ENCODE data around the gene CNTNAP2.

DNA sequence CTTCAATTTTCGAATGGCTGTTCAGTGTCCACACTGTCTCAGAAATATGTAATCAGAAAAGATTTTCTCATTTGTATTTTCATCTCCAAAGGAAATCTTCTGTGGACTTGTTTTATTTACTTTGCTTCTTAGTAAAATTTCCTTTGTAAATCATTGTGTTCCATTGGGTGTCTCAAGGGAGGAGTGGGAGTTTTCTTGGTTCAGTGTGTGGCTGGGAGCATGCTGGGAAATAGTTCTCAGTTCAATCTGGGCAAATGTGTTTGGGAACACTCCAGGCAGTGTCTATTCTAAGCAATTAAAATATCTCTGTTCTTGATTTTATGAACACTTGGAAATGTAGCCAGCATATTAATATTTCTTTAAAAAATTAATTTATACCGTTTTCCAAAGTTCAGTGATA is 1019.8 kb downstream of the CNTNAP2 start:
- TF ChIP-seq POLR2A (IDR thresholded peaks at IDR 0.05; ENCODE audit: low read length) (no peak), GATA1 (IDR thresholded peaks at IDR 0.05; ENCODE audit: low read depth, low read length) (no peak)
